ENCODE results near the gene PNMA6E. TPM values are rescaled to one million over a fixed set of nuclear protein-coding genes. Genes with fewer than 3 reads are reported as not detected.

PNMA6E gene
- polyA plus RNA-seq, 2 of the 4 experiments (the other 2 are of a cell fraction): not detected

DNA sequence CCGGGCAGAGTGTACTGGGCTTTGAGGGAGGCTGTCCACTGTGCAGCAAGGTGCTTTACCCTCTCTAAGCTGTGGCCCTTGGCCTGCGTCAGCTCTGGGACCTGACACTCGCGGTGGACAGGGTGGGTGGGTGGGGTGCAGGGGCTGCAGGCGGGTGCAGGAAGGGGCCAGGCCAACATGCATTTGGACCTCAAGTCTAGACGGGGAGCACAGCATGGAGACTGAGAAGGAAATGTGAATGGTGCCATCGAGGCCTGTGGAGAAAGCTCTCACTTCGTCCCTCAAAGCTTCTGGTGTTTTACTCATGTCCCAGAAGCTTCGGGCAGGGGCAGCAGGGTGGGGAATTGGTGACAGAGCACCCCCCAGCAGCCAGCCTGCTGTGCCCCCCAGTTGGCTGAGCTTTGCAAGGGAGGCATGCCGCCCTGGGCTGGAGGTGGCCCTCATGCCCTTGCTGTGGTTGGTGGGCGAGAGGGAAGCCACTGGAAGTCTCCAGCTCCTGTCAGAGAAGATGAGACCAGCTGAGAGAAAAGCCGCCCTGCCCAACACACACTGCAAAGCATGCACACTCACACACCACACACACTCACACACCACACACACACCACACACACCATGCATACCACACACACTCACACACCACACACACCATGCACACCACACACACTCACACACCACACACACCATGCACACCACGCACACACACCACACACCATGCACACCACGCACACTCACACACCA is 12.3 kb downstream of the PNMA6E start:
- TF ChIP-seq EHMT2 (IDR thresholded peaks at IDR 0.05; ENCODE audit: low read depth): no peak
- TF ChIP-seq, protein P1, sequence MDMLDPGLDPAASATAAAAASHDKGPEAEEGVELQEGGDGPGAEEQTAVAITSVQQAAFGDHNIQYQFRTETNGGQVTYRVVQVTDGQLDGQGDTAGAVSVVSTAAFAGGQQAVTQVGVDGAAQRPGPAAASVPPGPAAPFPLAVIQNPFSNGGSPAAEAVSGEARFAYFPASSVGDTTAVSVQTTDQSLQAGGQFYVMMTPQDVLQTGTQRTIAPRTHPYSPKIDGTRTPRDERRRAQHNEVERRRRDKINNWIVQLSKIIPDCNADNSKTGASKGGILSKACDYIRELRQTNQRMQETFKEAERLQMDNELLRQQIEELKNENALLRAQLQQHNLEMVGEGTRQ (IDR thresholded peaks at IDR 0.05): no peak
- TF ChIP-seq CEBPB (IDR thresholded peaks at IDR 0.05): no peak
- TF ChIP-seq, protein P2, sequence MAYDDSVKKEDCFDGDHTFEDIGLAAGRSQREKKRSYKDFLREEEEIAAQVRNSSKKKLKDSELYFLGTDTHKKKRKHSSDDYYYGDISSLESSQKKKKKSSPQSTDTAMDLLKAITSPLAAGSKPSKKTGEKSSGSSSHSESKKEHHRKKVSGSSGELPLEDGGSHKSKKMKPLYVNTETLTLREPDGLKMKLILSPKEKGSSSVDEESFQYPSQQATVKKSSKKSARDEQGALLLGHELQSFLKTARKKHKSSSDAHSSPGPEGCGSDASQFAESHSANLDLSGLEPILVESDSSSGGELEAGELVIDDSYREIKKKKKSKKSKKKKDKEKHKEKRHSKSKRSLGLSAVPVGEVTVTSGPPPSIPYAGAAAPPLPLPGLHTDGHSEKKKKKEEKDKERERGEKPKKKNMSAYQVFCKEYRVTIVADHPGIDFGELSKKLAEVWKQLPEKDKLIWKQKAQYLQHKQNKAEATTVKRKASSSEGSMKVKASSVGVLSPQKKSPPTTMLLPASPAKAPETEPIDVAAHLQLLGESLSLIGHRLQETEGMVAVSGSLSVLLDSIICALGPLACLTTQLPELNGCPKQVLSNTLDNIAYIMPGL (CRISPR knock-in tag; IDR thresholded peaks at IDR 0.05; ENCODE audit: borderline replicate concordance): no peak
- TF ChIP-seq POLR2AphosphoS2 (conservative IDR thresholded peaks at IDR 0.05; ENCODE audit: low read length): no peak
- TF ChIP-seq CHD4 (IDR thresholded peaks at IDR 0.05; ENCODE audit: borderline replicate concordance): no peak
- no peak for TF ChIP-seq RFX5 (IDR thresholded peaks at IDR 0.05)
- TF ChIP-seq MAZ (IDR thresholded peaks at IDR 0.05; ENCODE audit: borderline replicate concordance, low read depth, low read length): no peak
- TF ChIP-seq KDM1A (IDR thresholded peaks at IDR 0.05; ENCODE audit: low read depth): no peak
- no peak for TF ChIP-seq MYC (IDR thresholded peaks at IDR 0.05; ENCODE audit: borderline replicate concordance, low read length)
- no peak for TF ChIP-seq ZNF302 (CRISPR knock-in tag; IDR thresholded peaks at IDR 0.05)
- TF ChIP-seq JUN (IDR thresholded peaks at IDR 0.05): no peak
- TF ChIP-seq RCOR1 (IDR thresholded peaks at IDR 0.05; ENCODE audit: low read depth, low read length): no peak
- no peak for TF ChIP-seq CHD2 (IDR thresholded peaks at IDR 0.05; ENCODE audit: low read length, partially characterized antibody)
- TF ChIP-seq RAD21 (conservative IDR thresholded peaks at IDR 0.05 in 1 of 2, IDR thresholded peaks at IDR 0.05 in 1 of 2): no peak
- Histone ChIP-seq H3K9me3 (no peaks in the 10 kb centered on the region), H3K4me2 (no peak overlapping the region), H3K4me3 (no peak overlapping the region), H3K4me1 (no peaks in the 10 kb centered on the region), H3K27ac (no peak overlapping the region)
- DNase-seq (ENCODE audit: low read depth in 1 of 2, low spot score in 1 of 2) (no peak), ATAC-seq (0 out of 6 replicates have a peak, but pooled peaks of 1 of the 2 experiments have one; percentile 49), FAIRE-seq (no peak)
- WGBS (ENCODE audit: missing lambda C conversion rate): 48% methylated on average over 6 of the region's 14 CpGs
- ChIA-PET CTCF (no interaction called here), POLR2A (no interaction called here)

DNA sequence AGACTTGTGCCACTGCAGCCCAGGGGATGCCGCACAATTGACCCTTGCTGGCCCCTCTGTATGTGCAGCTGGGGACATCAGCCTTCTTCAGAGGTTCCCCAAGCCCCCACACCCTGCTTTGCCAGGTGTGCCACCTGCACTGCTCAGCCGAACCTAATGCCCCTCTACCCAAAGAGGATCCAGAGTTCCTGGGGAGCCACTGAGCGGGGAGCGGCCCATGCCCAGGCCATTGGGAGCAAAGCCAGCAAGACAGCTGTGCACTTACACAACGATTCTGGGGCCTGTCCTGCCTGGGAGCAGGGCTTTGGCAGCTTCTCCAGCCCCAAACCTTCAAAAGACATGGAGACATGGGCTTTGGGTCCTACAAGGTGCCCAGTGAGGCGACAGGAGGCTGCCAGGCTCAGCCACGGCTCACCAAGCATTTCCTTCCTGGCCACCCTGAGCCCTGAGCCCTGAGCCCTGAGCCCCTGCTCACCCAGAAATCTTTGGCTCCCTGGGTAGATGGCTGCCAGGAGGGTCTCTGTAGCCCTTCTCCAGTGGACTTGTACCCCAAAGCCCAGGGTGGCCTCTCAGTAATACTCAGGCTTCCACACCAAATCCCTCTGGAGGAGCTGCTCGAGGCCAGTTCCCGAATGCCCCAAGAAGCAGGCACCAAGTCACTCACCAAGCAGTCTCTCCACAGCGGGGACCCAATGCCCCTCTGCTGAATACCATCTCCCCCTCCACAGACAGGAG is 13.0 kb downstream of the PNMA6E start:
- 38% methylated on average over 4 of the region's 10 CpGs for WGBS (ENCODE audit: missing lambda C conversion rate)
- CTCF ChIA-PET: no interaction called here
- POLR2A ChIA-PET: no interaction called here

More for the DNA sequence above, 13.0 kb downstream of the PNMA6E start:
- Histone ChIP-seq H3K4me3 (no peak overlapping the region), H3K4me1 (no peaks in the 10 kb centered on the region), H3K9me3 (no peaks in the 10 kb centered on the region), H3K27ac (no peak overlapping the region), H3K4me2 (no peak overlapping the region)
- DNase-seq (ENCODE audit: low read depth in 1 of 2, low spot score in 1 of 2) (no peak), ATAC-seq (peak in 1 of 2 experiments; percentile 34; a peak in 2 of 6 replicates), FAIRE-seq (no peak)
- TF ChIP-seq ESRRA (IDR thresholded peaks at IDR 0.05; ENCODE audit: borderline replicate concordance, low read length) (no peak), ZFP36 (IDR thresholded peaks at IDR 0.05; ENCODE audit: borderline replicate concordance, partially characterized antibody) (no peak), CHD4 (IDR thresholded peaks at IDR 0.05; ENCODE audit: borderline replicate concordance) (no peak), RARB (CRISPR knock-in tag; IDR thresholded peaks at IDR 0.05) (no peak), RNF2 (IDR thresholded peaks at IDR 0.05; ENCODE audit: borderline replicate concordance, low read depth) (no peak), CEBPB (IDR thresholded peaks at IDR 0.05) (no peak), NFE2L2 (conservative IDR thresholded peaks at IDR 0.05; ENCODE audit: low read length) (no peak), CBX8 (IDR thresholded peaks at IDR 0.05) (no peak), FOXS1 (CRISPR knock-in tag; IDR thresholded peaks at IDR 0.05) (no peak), MYC (IDR thresholded peaks at IDR 0.05; ENCODE audit: borderline replicate concordance, low read length) (no peak), RFX5 (IDR thresholded peaks at IDR 0.05) (no peak), HOXB5 (CRISPR knock-in tag; IDR thresholded peaks at IDR 0.05) (no peak), MAFK (IDR thresholded peaks at IDR 0.05; ENCODE audit: partially characterized antibody) (no peak), ZNF302 (CRISPR knock-in tag; IDR thresholded peaks at IDR 0.05) (no peak), CHD2 (IDR thresholded peaks at IDR 0.05; ENCODE audit: low read length, partially characterized antibody) (no peak), HDAC2 (IDR thresholded peaks at IDR 0.05) (no peak), POLR2A (IDR thresholded peaks at IDR 0.05; ENCODE audit: low read length) (no peak)
- TF ChIP-seq, protein P3, sequence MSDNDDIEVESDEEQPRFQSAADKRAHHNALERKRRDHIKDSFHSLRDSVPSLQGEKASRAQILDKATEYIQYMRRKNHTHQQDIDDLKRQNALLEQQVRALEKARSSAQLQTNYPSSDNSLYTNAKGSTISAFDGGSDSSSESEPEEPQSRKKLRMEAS (IDR thresholded peaks at IDR 0.05): no peak
- TF ChIP-seq, protein P4, sequence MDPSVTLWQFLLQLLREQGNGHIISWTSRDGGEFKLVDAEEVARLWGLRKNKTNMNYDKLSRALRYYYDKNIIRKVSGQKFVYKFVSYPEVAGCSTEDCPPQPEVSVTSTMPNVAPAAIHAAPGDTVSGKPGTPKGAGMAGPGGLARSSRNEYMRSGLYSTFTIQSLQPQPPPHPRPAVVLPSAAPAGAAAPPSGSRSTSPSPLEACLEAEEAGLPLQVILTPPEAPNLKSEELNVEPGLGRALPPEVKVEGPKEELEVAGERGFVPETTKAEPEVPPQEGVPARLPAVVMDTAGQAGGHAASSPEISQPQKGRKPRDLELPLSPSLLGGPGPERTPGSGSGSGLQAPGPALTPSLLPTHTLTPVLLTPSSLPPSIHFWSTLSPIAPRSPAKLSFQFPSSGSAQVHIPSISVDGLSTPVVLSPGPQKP (IDR thresholded peaks at IDR 0.05; ENCODE audit: low read depth, low read length): no peak
